SH-SY5Y (cell line): ENCODE data around the gene ADAMTSL1.

Source experiments
- GATA2 ChIP-seq: IDR thresholded peaks from 2 replicates; pipeline ENCODE4 v1.6.1; 2011; ENCODE audit warnings: mild to moderate bottlenecking, low read depth, low read length
- GATA3 ChIP-seq: IDR thresholded peaks from 2 replicates; pipeline ENCODE4 v1.6.1; 2011; ENCODE audit warnings: low read depth, mild to moderate bottlenecking, low read length, moderate library complexity

GRCh38 chr9:18759827-18760226, 285.9 kb downstream of the ADAMTSL1 start:
- TF ChIP-seq GATA2: no peak
- no peak for TF ChIP-seq GATA3
